Renal cortical epithelial cell (primary cell): ENCODE results near the gene DGCR2. TPM values are rescaled to one million over a fixed set of nuclear protein-coding genes. Genes with fewer than 3 reads are reported as not detected.
"Not testable (repeated sequence)": the region's sequence is repeated elsewhere in the genome, so short reads cannot be mapped to it uniquely, and the experiment has no call there.

Experiments
- DNase-seq: peaks from one replicate; pipeline ENCODE4 v3.0.0-alpha.2; 2011; ENCODE audit warnings: low read depth
- total RNA-seq: library from RNA; depleted of rRNA; stranded (reverse); fragments of >200 nt; gene quantifications from 2 replicates; pipeline ENCODE4 v1.2.3, GENCODE V29; 2014

DGCR2 gene
- total RNA-seq, 1 donor from 2014 or later = 131 TPM

DNA sequence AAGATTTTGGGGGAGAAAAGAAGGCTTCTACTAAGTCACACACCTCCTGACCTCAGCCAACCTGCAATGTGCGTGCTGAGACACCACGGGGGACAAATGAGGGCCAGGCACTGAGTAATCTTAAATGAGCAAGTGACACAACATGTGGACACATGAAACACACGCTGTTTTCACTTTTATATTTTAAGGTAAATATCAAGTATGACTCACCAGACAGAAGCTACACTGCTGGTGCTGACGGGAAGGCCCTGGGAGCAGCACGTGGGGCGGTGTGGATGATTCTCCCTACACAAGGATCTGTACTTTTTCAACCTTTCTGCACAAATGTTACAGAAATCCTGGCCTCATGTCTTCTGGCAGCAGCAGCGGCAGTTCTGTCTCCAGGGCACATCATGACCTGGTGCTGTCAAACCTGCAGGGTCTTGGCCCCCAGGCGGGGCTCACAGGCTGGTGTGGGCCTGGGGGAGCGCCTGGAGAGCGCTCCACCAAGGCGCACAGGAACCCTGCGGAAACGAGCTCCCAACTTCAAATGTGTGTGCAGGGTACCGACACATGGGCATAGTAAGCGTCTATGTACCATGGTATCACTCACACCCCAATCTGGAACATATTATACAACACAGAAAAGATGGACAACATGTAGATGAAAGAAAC, 61.7 kb downstream of the DGCR2 start:
- no peak for DNase-seq

DNA sequence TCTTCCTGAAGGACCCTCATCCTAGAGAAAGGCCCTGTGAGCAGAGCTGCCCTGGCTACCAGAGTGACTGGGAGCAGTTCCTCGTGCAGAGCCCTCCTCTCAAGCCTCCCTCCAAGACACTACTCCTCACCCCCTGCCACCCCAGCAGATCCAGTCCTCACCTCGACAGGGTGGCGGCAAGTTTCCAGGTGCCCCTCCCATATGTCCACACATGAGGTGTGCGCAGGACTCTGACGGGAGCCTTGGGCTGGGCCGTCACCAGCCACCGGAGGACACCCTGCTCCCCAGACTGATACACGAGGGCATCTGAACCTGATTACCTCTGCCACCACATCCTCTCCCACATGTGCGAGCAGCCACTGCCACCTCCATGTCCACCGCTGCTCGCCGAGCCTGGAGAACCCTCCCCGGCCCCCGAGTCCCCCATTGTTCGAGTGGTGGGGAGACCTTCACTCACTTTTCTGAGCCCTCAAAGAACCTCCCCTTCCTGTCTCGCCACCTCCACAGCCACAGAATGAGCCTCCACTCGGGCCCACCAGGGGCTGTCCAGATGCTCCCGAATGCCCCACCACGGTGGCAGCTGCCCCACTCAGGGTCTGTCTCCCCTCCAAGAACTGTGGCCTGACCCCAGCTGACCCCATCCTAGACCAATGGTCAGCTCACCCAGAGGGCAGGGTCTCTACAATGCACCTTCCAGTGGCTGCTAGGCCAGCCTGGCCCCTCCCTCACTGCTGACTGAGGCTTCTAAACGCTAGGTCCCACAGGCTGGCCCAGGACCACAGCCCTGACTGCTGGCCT, 62.5 kb downstream of the DGCR2 start:
- no peak for DNase-seq

- no peak for DNase-seq
Measured at GRCh38 chr22:19058713-19059451, 63.3 kb downstream of the DGCR2 start.

DNA sequence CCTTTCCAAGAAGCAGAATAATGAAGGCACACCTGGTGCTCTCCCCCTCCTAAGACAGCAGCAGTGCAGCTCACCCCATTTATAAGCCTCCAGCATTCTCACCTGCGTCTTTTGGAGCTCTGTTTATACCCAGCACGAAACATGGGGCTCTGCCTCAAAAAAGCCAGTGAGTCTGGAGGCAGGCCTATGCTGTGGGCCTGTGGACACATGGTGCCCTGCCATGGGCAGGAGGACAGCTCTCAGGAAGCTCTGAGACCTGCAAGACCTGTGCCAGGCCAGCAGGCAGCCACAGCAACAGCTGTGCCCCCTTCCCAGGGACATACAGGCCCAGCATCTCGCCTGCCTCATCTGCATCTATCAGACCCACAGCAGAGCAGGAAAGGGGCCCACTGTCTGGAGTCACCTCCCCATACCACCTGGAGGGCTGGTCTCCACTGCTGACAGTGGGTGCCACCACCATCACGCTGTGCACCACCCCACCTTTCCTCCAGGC, 64.2 kb downstream of the DGCR2 start:
- no peak for DNase-seq

DNA sequence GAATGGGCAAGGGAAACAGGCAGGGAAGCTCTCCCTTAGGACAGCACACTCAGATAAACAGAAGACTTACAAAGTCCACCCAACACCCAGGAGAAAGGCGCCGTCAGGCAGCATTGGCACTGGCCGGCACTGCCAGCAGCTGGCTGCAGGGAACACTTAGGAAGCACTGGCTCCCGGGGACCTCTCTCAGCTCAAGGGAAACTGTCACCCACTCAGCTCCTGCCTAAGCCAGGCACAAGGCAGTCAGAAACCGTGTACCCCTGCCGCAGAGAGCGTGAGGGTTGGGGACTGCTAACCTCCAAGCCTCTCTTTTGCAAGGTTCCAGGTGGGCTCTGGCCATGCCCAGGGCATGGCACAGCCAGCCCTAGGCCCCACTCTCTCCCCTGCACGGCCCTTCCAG, 64.7 kb downstream of the DGCR2 start:
- DNase-seq = no peak

GRCh38 chr22:19056951-19057401, 65.2 kb downstream of the DGCR2 start:
- DNase-seq = no peak

DNA sequence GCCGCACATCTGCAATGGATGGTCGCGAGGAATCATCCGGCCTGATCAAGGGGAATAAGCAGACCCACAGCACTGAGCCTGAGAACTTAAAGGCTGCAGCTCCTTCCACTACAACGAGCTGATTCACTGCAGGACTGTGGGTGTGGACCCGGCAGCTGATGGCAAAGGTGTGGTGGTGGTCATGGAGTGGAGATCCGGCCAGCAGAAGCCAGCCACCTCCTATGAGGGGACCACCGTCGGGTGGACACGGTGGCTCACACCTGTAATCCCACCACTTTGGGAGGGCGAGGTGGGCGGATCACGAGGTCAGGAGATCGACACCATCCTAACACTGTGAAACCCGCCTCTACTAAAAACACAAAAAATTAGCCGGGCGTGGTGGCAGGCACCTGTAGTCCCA, 66.4 kb downstream of the DGCR2 start:
- DNase-seq = no peak

- DNase-seq = no peak
Measured at GRCh38 chr22:19052941-19053541, 69.2 kb downstream of the DGCR2 start.

- no peak for DNase-seq
Measured at GRCh38 chr22:19051381-19052072, 70.7 kb downstream of the DGCR2 start.

DNA sequence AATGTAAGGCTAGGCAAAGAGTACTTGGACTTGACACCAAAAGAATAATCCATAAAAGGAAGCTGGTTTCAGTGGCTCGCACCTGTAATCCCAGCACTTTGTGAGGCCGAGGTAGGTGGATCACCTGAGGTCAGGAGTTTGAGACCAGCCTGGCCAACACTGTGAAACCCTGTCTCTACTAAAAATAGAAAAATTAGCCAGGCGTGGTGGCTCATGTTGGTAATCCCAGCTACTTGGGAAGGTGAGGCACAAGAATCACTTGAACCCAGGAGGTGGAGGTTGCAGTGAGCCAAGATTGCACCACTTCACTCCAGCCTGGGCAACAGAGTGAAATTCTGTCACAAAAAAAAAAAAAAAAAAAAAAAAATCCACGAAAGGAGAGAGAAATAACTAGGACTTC, 71.4 kb downstream of the DGCR2 start:
- not testable (repeated sequence) for DNase-seq

DNA sequence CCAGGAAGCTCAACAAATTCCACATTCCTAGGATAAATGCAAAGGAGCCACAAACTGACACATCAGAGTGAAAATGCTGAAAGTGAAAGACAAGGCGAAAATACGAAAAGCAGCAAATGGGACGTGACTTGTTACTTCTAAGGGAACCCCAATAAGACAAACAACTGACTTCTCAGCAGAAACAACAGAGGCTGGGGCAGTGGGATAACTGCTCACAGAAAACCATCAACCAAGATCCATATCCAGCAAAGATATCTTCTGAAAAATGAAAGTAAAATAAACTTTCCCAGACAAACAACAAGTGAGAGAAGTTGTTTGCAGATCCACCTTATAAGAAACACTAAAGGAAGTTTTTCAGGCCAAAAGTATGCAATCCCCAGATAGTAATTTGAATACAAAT, 72.1 kb downstream of the DGCR2 start:
- no peak for DNase-seq

DNA sequence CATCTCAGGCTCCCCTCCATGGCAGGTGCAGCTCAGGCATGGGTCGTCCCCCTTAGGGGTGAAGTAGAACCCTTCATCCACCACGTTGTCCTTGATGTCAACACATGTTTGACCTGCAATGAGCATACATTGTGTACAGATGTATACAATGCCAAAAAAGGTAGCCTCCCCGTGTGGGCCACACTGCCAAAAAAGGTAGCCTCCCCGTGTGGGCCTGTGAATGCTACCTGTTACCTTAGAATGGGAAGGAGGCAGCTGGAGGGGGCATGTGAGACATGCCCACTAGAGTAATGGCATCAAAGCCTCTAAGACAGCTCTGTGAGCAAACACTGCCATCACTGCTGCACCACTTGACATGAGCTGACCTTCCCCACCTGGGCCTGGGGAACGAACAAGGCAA, 73.7 kb downstream of the DGCR2 start:
- DNase-seq = no peak

GRCh38 chr22:19047993-19048392, 74.2 kb downstream of the DGCR2 start:
- DNase-seq = no peak

- no peak for DNase-seq
Measured at GRCh38 chr22:19046719-19047609, 75.2 kb downstream of the DGCR2 start.

DNA sequence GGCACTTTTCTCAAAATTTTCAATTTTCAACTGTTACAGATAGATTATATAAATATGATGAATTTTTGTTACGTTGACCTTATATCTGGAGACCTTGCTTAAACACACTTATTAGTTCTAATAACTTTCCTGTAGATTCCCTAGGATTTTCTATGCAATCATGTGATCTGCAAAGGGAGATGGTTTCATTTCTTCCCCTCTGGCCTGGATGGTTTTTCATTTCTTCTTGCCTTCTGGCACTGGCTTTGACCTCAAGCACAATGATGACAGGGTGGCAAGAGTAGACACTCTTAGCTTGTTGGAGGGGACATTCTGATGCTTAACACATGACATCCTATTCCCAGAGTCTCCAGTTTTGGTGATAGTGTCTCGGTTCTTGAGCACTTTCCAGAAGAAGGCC, 75.9 kb downstream of the DGCR2 start:
- no peak for DNase-seq

GRCh38 chr22:19045094-19045493, 77.1 kb downstream of the DGCR2 start:
- no peak for DNase-seq

GRCh38 chr22:19044381-19044780, 77.8 kb downstream of the DGCR2 start:
- DNase-seq = no peak

GRCh38 chr22:19043121-19044085, 78.8 kb downstream of the DGCR2 start:
- DNase-seq = no peak
